Body of pancreas (tissue), 4 donors: ENCODE measurements around the gene PTPRM. TPM values are rescaled to one million over a fixed set of nuclear protein-coding genes. Genes with fewer than 3 reads are reported as not detected.

ENCODE experiments used
- ATAC-seq: fragments of 150-250 bp; one replicate; pipeline ENCODE4 v1.9.1; 2016
- DNase-seq, 4 donors: peaks; one replicate each; pipeline ENCODE4 v3.0.0-alpha.2; 2019
- H3K27ac ChIP-seq, 4 donors: fragments of 200-600 bp; sonication (generic); 1 replicate in 3 of 4; 2 replicates in 1 of 4; pipeline versions ENCODE4 v1.5.1 to v1.6.1; 2016 to 2019; ENCODE audit warnings: mild to moderate bottlenecking in 1 of 4, mixed read lengths in 1 of 4, moderate library complexity in 1 of 4
- H3K27me3 ChIP-seq, 2 donors: fragments of 200-600 bp; sonication (generic); one replicate each; pipeline ENCODE4 v1.6.0; 2016; ENCODE audit warnings: mild to moderate bottlenecking in 1 of 2
- H3K36me3 ChIP-seq, 2 donors: fragments of 200-600 bp; sonication (generic); replicated peaks in 1 of 2; 2 replicates each; pipeline ENCODE4 v1.5.1; 2016; ENCODE audit warnings: low read depth in 2 of 2; ENCODE audit not compliant: insufficient read depth in 1 of 2
- H3K4me1 ChIP-seq: fragments of 200-600 bp; sonication (generic); one replicate; pipeline ENCODE4 v1.6.0; 2016
- H3K4me3 ChIP-seq, 2 donors: fragments of 200-600 bp; sonication (generic); 1 replicate in 1 of 2; 2 replicates in 1 of 2; pipeline ENCODE4 v1.5.1; 2016 to 2019
- H3K9me3 ChIP-seq, 3 donors: fragments of 200-600 bp; sonication (generic); 1 replicate in 2 of 3; 2 replicates in 1 of 3; pipeline ENCODE4 v1.5.1; 2016
- CTCF ChIP-seq, 7 experiments: fragments of 450-650 bp in 4 of 7; fragments of 200-600 bp in 3 of 7; sonication (generic) in 3 of 7; IDR thresholded peaks; one replicate each; pipeline ENCODE4 v1.5.1; 2016 to 2019; ENCODE audit warnings: antibody characterized with exemption in 7 of 7
- POLR2A ChIP-seq, 3 donors: fragments of 450-650 bp; IDR thresholded peaks; one replicate each; pipeline ENCODE4 v1.6.1; 2016; ENCODE audit warnings: antibody characterized with exemption in 3 of 3, mild to moderate bottlenecking in 2 of 3
- WGBS, 2 donors: methylation state at CpG; one replicate each; pipeline ENCODE4 v1.1.5; 2017; 5-methylcytosine and 5-hydroxymethylcytosine counted together
- intact Hi-C: fragments of 100-400 bp; cut with DNase I; formaldehyde crosslinking; loops from one replicate; pipeline ENCODE4 v1.15.1; 2023
- total RNA-seq, 2 donors: library from RNA; depleted of rRNA; stranded (reverse); fragments of >200 nt; gene quantifications; one replicate each; pipeline ENCODE4 v1.1.0, GENCODE V29; 2016

PTPRM gene
- total RNA-seq, 2 donors from 2014 or later, result 38.2 to 48.0 TPM

DNA sequence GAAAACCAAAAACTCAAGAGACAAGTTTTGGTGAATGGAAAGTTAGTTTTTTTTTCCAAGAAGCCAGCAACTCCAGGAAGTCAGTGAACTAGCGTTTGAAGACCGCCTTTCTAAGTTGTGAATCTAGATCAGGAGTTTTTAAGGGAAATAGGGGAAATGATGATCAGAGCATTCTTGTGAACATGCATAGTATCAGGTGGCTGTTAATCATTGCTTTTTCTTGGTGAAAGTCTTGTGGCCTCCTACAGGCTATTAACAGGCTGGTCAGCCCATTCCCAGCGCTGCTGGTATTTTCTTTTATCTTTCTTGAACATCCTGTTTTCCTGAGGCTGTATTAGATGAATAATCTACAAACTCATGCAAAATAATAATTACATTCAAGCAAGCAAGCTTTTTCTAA is 155.8 kb downstream of the PTPRM start:
- no peaks in the 10 kb centered on the region for H3K9me3 ChIP-seq
- H3K4me1 ChIP-seq, result peaks cover 15% of the 10 kb centered on the region
- no peak overlapping the region for H3K27ac ChIP-seq
- TF ChIP-seq POLR2A (IDR thresholded peaks at IDR 0.05) (no peak), CTCF (IDR thresholded peaks at IDR 0.05) (no peak)
- DNase-seq (no peak), ATAC-seq (no peak)
- WGBS, 2 donors, result 80 to 92% methylated on average over 3 of the region's 3 CpGs
- H3K4me3 ChIP-seq, result no peak overlapping the region
- H3K27me3 ChIP-seq, result no peaks in the 10 kb centered on the region
- no peaks in the 10 kb centered on the region for H3K36me3 ChIP-seq
- intact Hi-C loops, result no loop called here

- DNase-seq, result no peak
- no peaks in the 10 kb centered on the region for H3K27me3 ChIP-seq
- H3K9me3 ChIP-seq, result no peaks in the 10 kb centered on the region
- ATAC-seq, result no peak
- H3K4me1 ChIP-seq, result peaks cover 21% of the 10 kb centered on the region
- intact Hi-C loops, result no loop called here
- H3K27ac ChIP-seq, result no peak overlapping the region
- 93 to 96% methylated on average over 6 to 8 of the region's 8 CpGs for WGBS, 2 donors
- H3K36me3 ChIP-seq, result no peaks in the 10 kb centered on the region
- no peak overlapping the region for H3K4me3 ChIP-seq
- TF ChIP-seq POLR2A (IDR thresholded peaks at IDR 0.05) (no peak), CTCF (IDR thresholded peaks at IDR 0.05) (no peak)
Observed at GRCh38 chr18:7723558-7723957, 156.4 kb downstream of the PTPRM start.

GRCh38 chr18:7725473-7725872 is 158.4 kb downstream of the PTPRM start:
- no peaks in the 10 kb centered on the region for H3K27me3 ChIP-seq
- no peak for ATAC-seq
- intact Hi-C loops, result no loop called here
- H3K9me3 ChIP-seq, result no peaks in the 10 kb centered on the region
- no peak for DNase-seq
- no peak for TF ChIP-seq CTCF (IDR thresholded peaks at IDR 0.05)
- no peak for TF ChIP-seq POLR2A (IDR thresholded peaks at IDR 0.05)
- no peak overlapping the region for H3K4me3 ChIP-seq
- WGBS, 2 donors, result 93 to 97% methylated on average over 9 of the region's 9 CpGs
- H3K4me1 ChIP-seq, result peaks cover 40% of the 10 kb centered on the region
- H3K27ac ChIP-seq, result no peak overlapping the region
- H3K36me3 ChIP-seq, result no peaks in the 10 kb centered on the region

DNA sequence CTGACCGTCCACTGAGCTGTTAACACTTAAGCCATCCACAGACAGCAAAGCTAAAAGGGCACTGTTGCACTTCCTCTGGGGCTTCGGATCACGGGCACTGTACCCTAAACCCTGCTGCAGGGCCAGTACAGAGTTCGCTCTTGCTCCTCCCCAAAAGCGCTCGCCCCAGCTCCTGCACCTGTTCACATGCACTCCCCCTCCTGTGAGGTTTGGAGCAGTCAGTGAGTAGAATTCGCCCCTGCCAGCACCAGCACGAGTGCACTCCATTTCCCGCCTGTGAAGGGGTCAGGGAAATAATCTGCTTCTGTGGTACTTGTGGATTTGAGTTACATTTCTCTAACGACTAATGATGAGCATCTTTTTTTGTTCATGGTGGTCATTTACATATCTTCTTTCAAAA is 158.8 kb downstream of the PTPRM start:
- WGBS, 2 donors, result 94 to 97% methylated on average over 8 to 10 of the region's 10 CpGs
- no peaks in the 10 kb centered on the region for H3K27me3 ChIP-seq
- H3K27ac ChIP-seq, result no peak overlapping the region
- H3K4me3 ChIP-seq, result no peak overlapping the region
- H3K4me1 ChIP-seq, result peaks cover 44% of the 10 kb centered on the region
- ATAC-seq (no peak), DNase-seq (no peak)
- no peaks in the 10 kb centered on the region for H3K9me3 ChIP-seq
- H3K36me3 ChIP-seq, result no peaks in the 10 kb centered on the region
- TF ChIP-seq CTCF (IDR thresholded peaks at IDR 0.05) (no peak), POLR2A (IDR thresholded peaks at IDR 0.05) (no peak)
- intact Hi-C loops, result no loop called here

- intact Hi-C loops, result no loop called here
- no peaks in the 10 kb centered on the region for H3K9me3 ChIP-seq
Observed at GRCh38 chr18:7726522-7726921, 159.4 kb downstream of the PTPRM start.

More at GRCh38 chr18:7726522-7726921, 159.4 kb downstream of the PTPRM start:
- no peak for DNase-seq
- Histone ChIP-seq H3K4me1 (peaks cover 50% of the 10 kb centered on the region), H3K4me3 (no peak overlapping the region), H3K27ac (no peak overlapping the region), H3K36me3 (no peaks in the 10 kb centered on the region), H3K27me3 (no peaks in the 10 kb centered on the region)
- 68% methylated on average over 2 of the region's 2 CpGs for WGBS, 2 donors
- TF ChIP-seq CTCF (IDR thresholded peaks at IDR 0.05), result no peak
- TF ChIP-seq POLR2A (IDR thresholded peaks at IDR 0.05), result no peak
- no peak for ATAC-seq
